Activated CD4-positive, CD25-positive, alpha-beta regulatory T cell treated with anti-CD3 and anti-CD28 coated beads, Interleukin-2, amount 50 U/mL, for 16 hours (primary cell): Measurements from ENCODE around the gene RIMBP2.

Experiments used
- DNase-seq: peaks from one replicate; pipeline ENCODE4 v3.0.0-alpha.2; 2020; ENCODE audit warnings: low read depth, low spot score

Gene RIMBP2

GRCh38 chr12:130569521-130569920, 146.6 kb downstream of the RIMBP2 start:
- DNase-seq = no peak

GRCh38 chr12:130568501-130568900, 147.6 kb downstream of the RIMBP2 start:
- no peak for DNase-seq

GRCh38 chr12:130568041-130568440, 148.1 kb downstream of the RIMBP2 start:
- no peak for DNase-seq

GRCh38 chr12:130566446-130567155, 149.5 kb downstream of the RIMBP2 start:
- no peak for DNase-seq

GRCh38 chr12:130565189-130565588, 150.9 kb downstream of the RIMBP2 start:
- DNase-seq = no peak

- no peak for DNase-seq
Measured at GRCh38 chr12:130563323-130563722, 152.8 kb downstream of the RIMBP2 start.

GRCh38 chr12:130562716-130563115, 153.4 kb downstream of the RIMBP2 start:
- DNase-seq = no peak

- no peak for DNase-seq
Measured at GRCh38 chr12:130560321-130560720, 155.8 kb downstream of the RIMBP2 start.

GRCh38 chr12:130559806-130560205, 156.3 kb downstream of the RIMBP2 start:
- no peak for DNase-seq

- no peak for DNase-seq
Measured at GRCh38 chr12:130557886-130558765, 158.0 kb downstream of the RIMBP2 start.

GRCh38 chr12:130557201-130557600, 158.9 kb downstream of the RIMBP2 start:
- DNase-seq = no peak

- DNase-seq = no peak
Measured at GRCh38 chr12:130556486-130557055, 159.5 kb downstream of the RIMBP2 start.

- no peak for DNase-seq
Measured at GRCh38 chr12:130555628-130556485, 160.2 kb downstream of the RIMBP2 start.

GRCh38 chr12:130555221-130555620, 160.9 kb downstream of the RIMBP2 start:
- DNase-seq = no peak

- no peak for DNase-seq
Measured at GRCh38 chr12:130552483-130552996, 163.6 kb downstream of the RIMBP2 start.

GRCh38 chr12:130549361-130549760, 166.7 kb downstream of the RIMBP2 start:
- DNase-seq = no peak

- DNase-seq = no peak
Measured at GRCh38 chr12:130547480-130548155, 168.5 kb downstream of the RIMBP2 start.

- DNase-seq = no peak
Measured at GRCh38 chr12:130546494-130546893, 169.6 kb downstream of the RIMBP2 start.

- DNase-seq = no peak
Measured at GRCh38 chr12:130545475-130545874, 170.6 kb downstream of the RIMBP2 start.

- DNase-seq = no peak
Measured at GRCh38 chr12:130540376-130540775, 175.7 kb downstream of the RIMBP2 start.
